KMS-11 (cell line): ENCODE results near the gene KSR2.

Experiments
- H2AFZ ChIP-seq: fragments of 200-600 bp; sonication (generic); 2 replicates; pipeline ENCODE4 v1.6.1; 2016; ENCODE audit warnings: antibody characterized with exemption, mixed run types, low read depth
- H3K27ac ChIP-seq: fragments of 200-600 bp; sonication (generic); 2 replicates; pipeline ENCODE4 v1.6.1; 2016; ENCODE audit warnings: mild to moderate bottlenecking, mixed run types
- H3K27me3 ChIP-seq: fragments of 200-600 bp; sonication (generic); 2 replicates; pipeline ENCODE4 v1.6.1; 2017; ENCODE audit warnings: mild to moderate bottlenecking, low read depth, mixed run types, moderate library complexity; ENCODE audit not compliant: insufficient read depth
- H3K36me3 ChIP-seq: fragments of 200-600 bp; sonication (generic); 2 replicates; pipeline ENCODE4 v1.6.1; 2017; ENCODE audit warnings: mild to moderate bottlenecking, mixed run types; ENCODE audit not compliant: insufficient read depth
- H3K4me1 ChIP-seq: fragments of 200-600 bp; sonication (generic); 2 replicates; pipeline ENCODE4 v1.6.1; 2016; ENCODE audit warnings: mild to moderate bottlenecking, low read depth, mixed run types; ENCODE audit not compliant: poor library complexity, severe bottlenecking
- H3K4me2 ChIP-seq: fragments of 200-600 bp; sonication (generic); 2 replicates; pipeline ENCODE4 v1.7.0; 2016; ENCODE audit warnings: mild to moderate bottlenecking, mixed run types
- H3K4me3 ChIP-seq: fragments of 200-600 bp; sonication (generic); IDR thresholded peaks from 2 replicates; pipeline ENCODE4 v1.6.1; 2017; ENCODE audit warnings: low read depth, low read length, mixed read lengths; ENCODE audit not compliant: insufficient read depth
- H3K79me2 ChIP-seq: fragments of 200-600 bp; sonication (generic); 2 replicates; pipeline ENCODE4 v1.6.1; 2016; ENCODE audit warnings: low read depth, mixed run types; ENCODE audit not compliant: insufficient read depth
- H3K9ac ChIP-seq: fragments of 200-600 bp; sonication (generic); 2 replicates; pipeline ENCODE4 v1.6.1; 2016; ENCODE audit warnings: mild to moderate bottlenecking, mixed run types
- H4K20me1 ChIP-seq: fragments of 200-600 bp; sonication (generic); 2 replicates; pipeline ENCODE4 v1.6.1; 2016; ENCODE audit warnings: mild to moderate bottlenecking, mixed run types; ENCODE audit not compliant: insufficient read depth
- CTCF ChIP-seq: fragments of 200-600 bp; sonication (generic); conservative IDR thresholded peaks from 2 replicates; pipeline ENCODE4 v1.6.1; 2017; ENCODE audit warnings: low read depth, mild to moderate bottlenecking, antibody characterized with exemption, low read length, moderate library complexity, mixed read lengths

The KSR2 gene

DNA sequence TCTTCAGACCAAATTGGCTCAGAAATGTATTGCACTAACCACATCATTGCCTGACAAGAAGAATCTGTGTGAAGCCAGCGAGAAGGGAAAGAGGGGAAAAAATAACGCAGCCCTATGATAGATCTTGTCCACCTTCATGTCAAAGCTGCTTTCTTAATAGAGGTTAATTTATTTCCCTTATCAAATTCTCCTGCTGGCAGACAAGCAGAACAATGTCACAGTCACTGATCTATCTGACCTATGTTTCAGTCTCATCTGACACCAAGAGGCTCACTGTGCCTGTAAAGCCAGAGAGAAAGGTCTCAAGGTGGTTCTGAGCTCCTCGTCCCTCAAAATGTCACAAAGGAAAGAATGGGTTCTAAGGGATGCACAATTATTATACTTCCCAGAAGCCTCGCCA, 417.1 kb downstream of the KSR2 start:
- no peaks in the 10 kb centered on the region for H3K27me3 ChIP-seq
- H2AFZ ChIP-seq, result no peak overlapping the region
- no peaks in the 10 kb centered on the region for H3K36me3 ChIP-seq
- no peak overlapping the region for H3K9ac ChIP-seq
- H3K4me3 ChIP-seq, result no peak overlapping the region
- H3K27ac ChIP-seq, result no peak overlapping the region
- no peaks in the 10 kb centered on the region for H3K4me1 ChIP-seq
- no peaks in the 10 kb centered on the region for H4K20me1 ChIP-seq
- H3K4me2 ChIP-seq, result no peak overlapping the region
- H3K79me2 ChIP-seq, result no peaks in the 10 kb centered on the region
- TF ChIP-seq CTCF, result no peak

DNA sequence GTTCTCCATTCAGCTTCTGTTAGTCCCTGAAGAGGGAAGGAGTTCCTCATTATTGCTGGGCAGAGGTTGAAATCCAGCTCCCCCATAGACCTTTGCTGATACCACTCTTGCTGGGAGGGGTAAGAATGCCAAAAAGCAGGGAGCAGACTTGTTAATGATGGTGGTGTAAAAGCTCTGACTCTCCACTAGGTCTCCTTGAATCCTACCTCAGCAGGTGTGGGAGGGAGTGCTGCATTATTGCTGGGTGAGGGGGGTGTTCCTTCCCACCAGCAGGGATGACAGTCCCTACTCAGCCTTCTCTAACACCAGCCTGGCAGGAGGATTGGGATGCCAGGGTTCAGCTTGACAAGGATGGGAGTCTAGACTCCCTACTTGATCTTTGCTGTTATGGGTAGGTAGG, 421.6 kb downstream of the KSR2 start:
- no peaks in the 10 kb centered on the region for H3K79me2 ChIP-seq
- H3K4me3 ChIP-seq, result no peak overlapping the region
- H4K20me1 ChIP-seq, result no peaks in the 10 kb centered on the region
- H3K36me3 ChIP-seq, result no peaks in the 10 kb centered on the region
- H3K27ac ChIP-seq, result no peak overlapping the region
- H3K9ac ChIP-seq, result no peak overlapping the region
- H3K4me2 ChIP-seq, result no peak overlapping the region
- H3K27me3 ChIP-seq, result no peaks in the 10 kb centered on the region
- no peak overlapping the region for H2AFZ ChIP-seq
- no peaks in the 10 kb centered on the region for H3K4me1 ChIP-seq
- no peak for TF ChIP-seq CTCF

DNA sequence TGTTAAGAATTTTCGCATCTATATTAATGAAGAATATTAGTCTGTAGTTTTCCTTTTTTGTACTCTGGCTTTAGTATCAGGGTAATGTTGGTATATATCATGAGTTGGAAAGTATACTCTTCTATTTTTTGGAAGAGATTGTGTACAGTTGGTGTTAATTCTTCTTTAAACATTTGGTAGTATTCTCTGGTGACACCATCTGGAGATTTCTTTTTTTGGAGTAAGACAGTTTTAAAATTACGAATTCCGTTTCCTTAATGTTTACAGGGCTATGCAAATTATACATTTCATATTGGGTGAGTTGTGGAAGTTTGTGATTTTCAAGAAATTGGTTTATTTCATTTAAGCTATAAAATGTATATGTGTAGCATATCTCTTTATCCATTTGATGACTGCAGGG, 423.6 kb downstream of the KSR2 start:
- Histone ChIP-seq H2AFZ (no peak overlapping the region), H4K20me1 (no peaks in the 10 kb centered on the region), H3K79me2 (no peaks in the 10 kb centered on the region), H3K27ac (no peak overlapping the region), H3K27me3 (no peaks in the 10 kb centered on the region), H3K4me1 (no peaks in the 10 kb centered on the region), H3K4me3 (no peak overlapping the region), H3K36me3 (no peaks in the 10 kb centered on the region), H3K9ac (no peak overlapping the region), H3K4me2 (no peak overlapping the region)
- no peak for TF ChIP-seq CTCF

GRCh38 chr12:117540011-117540410, 428.8 kb downstream of the KSR2 start:
- TF ChIP-seq CTCF, result no peak
- Histone ChIP-seq H3K4me3 (no peak overlapping the region), H4K20me1 (no peaks in the 10 kb centered on the region), H3K36me3 (no peaks in the 10 kb centered on the region), H3K27me3 (no peaks in the 10 kb centered on the region), H3K4me1 (no peaks in the 10 kb centered on the region), H3K27ac (no peak overlapping the region), H2AFZ (no peak overlapping the region), H3K9ac (no peak overlapping the region), H3K79me2 (no peaks in the 10 kb centered on the region), H3K4me2 (no peak overlapping the region)

DNA sequence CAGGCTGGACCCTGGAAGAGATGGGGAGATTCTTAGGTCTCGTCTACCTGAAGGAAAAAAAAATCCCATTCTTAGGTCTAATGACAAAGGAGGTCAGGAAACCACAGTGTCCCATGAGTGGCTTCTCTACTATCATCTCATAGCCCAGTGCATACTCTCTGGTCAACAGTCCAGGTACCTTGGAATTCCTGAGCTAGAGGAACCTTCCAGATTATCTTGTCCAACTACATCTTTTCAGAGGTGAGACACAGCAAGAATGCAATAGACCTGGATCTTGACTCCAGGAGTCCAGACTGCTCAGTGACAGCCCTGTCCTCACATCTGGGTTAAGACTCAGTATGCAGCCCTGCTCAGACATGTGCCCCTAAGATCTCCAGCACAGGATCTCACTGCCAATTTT, 429.9 kb downstream of the KSR2 start:
- no peak for TF ChIP-seq CTCF
- Histone ChIP-seq H3K4me1 (no peaks in the 10 kb centered on the region), H4K20me1 (no peaks in the 10 kb centered on the region), H3K9ac (no peak overlapping the region), H3K27ac (no peak overlapping the region), H3K4me2 (no peak overlapping the region), H3K27me3 (no peaks in the 10 kb centered on the region), H3K36me3 (no peaks in the 10 kb centered on the region), H3K79me2 (no peaks in the 10 kb centered on the region), H3K4me3 (no peak overlapping the region), H2AFZ (no peak overlapping the region)
